Calu3 (cell line): ENCODE results near the gene SPHK1. TPM values are rescaled to one million over a fixed set of nuclear protein-coding genes. Genes with fewer than 3 reads are reported as not detected.
"Not testable (repeated sequence)": the region's sequence is repeated elsewhere in the genome, so short reads cannot be mapped to it uniquely, and the experiment has no call there.

Experiments
- BruUV-seq: library from RNA; stranded (reverse); fragments of 400-500 nt; replicated peaks from 2 replicates; lab custom pipeline; 2021; lab: Mats Ljungman, UMichigan
- CTCF ChIA-PET: fragments of 300-600 bp; sonication (Branson Sonifier 250); formaldehyde crosslinking; loops from one replicate; lab custom pipeline; 2022; ENCODE audit warnings: antibody characterized with exemption; lab: Charles Lee
- DNase-seq: peaks from one replicate; pipeline ENCODE4 v3.0.0; 2022
- H3K27ac Mint-ChIP-seq: one replicate; pipeline ENCODE4 v1.8.0; 2022; ENCODE audit warnings: mixed read lengths; ENCODE audit not compliant: unreplicated experiment
- H3K27me3 Mint-ChIP-seq: one replicate; pipeline ENCODE4 v1.8.0; 2022; ENCODE audit warnings: mixed read lengths; ENCODE audit not compliant: unreplicated experiment
- H3K36me3 Mint-ChIP-seq: one replicate; pipeline ENCODE4 v1.8.0; 2022; ENCODE audit warnings: mild to moderate bottlenecking, moderate library complexity, mixed read lengths; ENCODE audit not compliant: insufficient read depth, unreplicated experiment
- H3K4me1 Mint-ChIP-seq: one replicate; pipeline ENCODE4 v1.8.0; 2022; ENCODE audit warnings: mild to moderate bottlenecking, low read depth, mixed read lengths; ENCODE audit not compliant: unreplicated experiment
- H3K4me3 Mint-ChIP-seq: one replicate; pipeline ENCODE4 v1.8.0; 2022; ENCODE audit warnings: mild to moderate bottlenecking, low read depth, moderate library complexity, mixed read lengths; ENCODE audit not compliant: unreplicated experiment
- H3K9me3 Mint-ChIP-seq: one replicate; pipeline ENCODE4 v1.8.0; 2022; ENCODE audit warnings: low read depth, mixed read lengths; ENCODE audit not compliant: unreplicated experiment
- intact Hi-C: fragments of 100-400 bp; cut with micrococcal nuclease; formaldehyde crosslinking; loops from one replicate; pipeline ENCODE4 v1.10.0; 2022; ENCODE audit not compliant: unreplicated experiment
- total RNA-seq: library from RNA; stranded (reverse); gene quantifications from 2 replicates; pipeline ENCODE4 v1.2.3, GENCODE V29; 2022
- TF ChIP-seq, protein P1 (sequence below): fragments of 200-600 bp; IDR thresholded peaks from one replicate; pipeline ENCODE4 v1.8.0; 2022; ENCODE audit warnings: antibody characterized with exemption; ENCODE audit not compliant: unreplicated experiment

SPHK1 gene
- total RNA-seq, 1 experiment from 2014 or later = 1.5 TPM

DNA sequence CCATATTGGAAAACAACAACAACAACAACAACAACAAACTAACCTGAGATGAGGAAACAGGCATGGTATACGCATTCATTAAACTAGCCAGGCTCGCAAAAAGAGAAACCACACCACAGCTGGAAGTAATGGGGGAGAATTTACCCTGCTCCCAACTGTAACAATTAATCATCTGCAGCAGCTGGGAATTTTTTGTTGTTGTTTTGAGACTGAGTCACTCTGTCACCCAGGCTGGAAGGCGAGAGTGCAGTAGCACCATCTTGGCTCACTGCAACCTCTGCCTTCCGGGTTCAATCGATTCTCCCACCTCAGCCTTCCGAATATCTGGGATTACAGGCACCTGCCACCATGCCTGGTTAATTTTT lies 47.0 kb upstream of the SPHK1 start:
- H3K9me3 Mint-ChIP-seq = no peaks in the 10 kb centered on the region
- BruUV-seq = no TSS peak
- peak; percentile 28 for DNase-seq
- H3K27ac Mint-ChIP-seq = no peak overlapping the region
- no peaks in the 10 kb centered on the region for H3K27me3 Mint-ChIP-seq
- H3K4me3 Mint-ChIP-seq = no peak overlapping the region
- intact Hi-C loops = no loop called here
- TF ChIP-seq, protein P1, sequence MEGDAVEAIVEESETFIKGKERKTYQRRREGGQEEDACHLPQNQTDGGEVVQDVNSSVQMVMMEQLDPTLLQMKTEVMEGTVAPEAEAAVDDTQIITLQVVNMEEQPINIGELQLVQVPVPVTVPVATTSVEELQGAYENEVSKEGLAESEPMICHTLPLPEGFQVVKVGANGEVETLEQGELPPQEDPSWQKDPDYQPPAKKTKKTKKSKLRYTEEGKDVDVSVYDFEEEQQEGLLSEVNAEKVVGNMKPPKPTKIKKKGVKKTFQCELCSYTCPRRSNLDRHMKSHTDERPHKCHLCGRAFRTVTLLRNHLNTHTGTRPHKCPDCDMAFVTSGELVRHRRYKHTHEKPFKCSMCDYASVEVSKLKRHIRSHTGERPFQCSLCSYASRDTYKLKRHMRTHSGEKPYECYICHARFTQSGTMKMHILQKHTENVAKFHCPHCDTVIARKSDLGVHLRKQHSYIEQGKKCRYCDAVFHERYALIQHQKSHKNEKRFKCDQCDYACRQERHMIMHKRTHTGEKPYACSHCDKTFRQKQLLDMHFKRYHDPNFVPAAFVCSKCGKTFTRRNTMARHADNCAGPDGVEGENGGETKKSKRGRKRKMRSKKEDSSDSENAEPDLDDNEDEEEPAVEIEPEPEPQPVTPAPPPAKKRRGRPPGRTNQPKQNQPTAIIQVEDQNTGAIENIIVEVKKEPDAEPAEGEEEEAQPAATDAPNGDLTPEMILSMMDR = no peak
- CTCF ChIA-PET = interaction anchor here (0.9 to 1.1 kb wide), 2 partner anchors 16 to 58 kb away, joined by 3 to 4 read pairs; partner anchors contain the start of gene PRPSAP1
- no peaks in the 10 kb centered on the region for H3K4me1 Mint-ChIP-seq
- H3K36me3 Mint-ChIP-seq = no peaks in the 10 kb centered on the region

DNA sequence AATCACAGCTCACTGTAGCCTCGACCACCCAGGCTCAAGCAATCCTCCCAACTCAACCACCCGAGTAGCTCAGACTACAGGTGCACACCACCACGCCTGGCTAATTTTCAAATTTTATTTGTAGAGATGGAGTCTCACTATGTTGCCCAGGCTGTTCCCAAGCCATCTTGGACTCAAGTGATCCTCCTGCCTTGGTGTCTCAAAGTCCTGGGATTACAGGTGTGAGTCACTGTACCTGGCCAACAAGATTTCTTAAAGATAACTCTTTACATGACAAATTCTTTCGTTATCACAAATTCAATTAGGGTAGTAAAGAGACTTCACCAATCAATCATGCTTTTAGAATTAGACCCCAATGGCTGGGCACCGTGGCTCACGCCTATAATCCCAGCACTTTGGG lies 43.1 kb upstream of the SPHK1 start:
- H3K36me3 Mint-ChIP-seq = peaks cover 14% of the 10 kb centered on the region
- TF ChIP-seq, protein P1 = no peak
- H3K9me3 Mint-ChIP-seq = no peaks in the 10 kb centered on the region
- no peaks in the 10 kb centered on the region for H3K27me3 Mint-ChIP-seq
- intact Hi-C loops = no loop called here
- DNase-seq = no peak
- peaks cover 10% of the 10 kb centered on the region for H3K4me1 Mint-ChIP-seq
- BruUV-seq = no TSS peak
- no peak overlapping the region for H3K4me3 Mint-ChIP-seq
- H3K27ac Mint-ChIP-seq = no peak overlapping the region
- CTCF ChIA-PET = interaction anchor here (0.6 kb wide), 1 partner anchor 9 kb away, joined by 3 read pairs; no protein-coding TSS in a partner anchor

DNA sequence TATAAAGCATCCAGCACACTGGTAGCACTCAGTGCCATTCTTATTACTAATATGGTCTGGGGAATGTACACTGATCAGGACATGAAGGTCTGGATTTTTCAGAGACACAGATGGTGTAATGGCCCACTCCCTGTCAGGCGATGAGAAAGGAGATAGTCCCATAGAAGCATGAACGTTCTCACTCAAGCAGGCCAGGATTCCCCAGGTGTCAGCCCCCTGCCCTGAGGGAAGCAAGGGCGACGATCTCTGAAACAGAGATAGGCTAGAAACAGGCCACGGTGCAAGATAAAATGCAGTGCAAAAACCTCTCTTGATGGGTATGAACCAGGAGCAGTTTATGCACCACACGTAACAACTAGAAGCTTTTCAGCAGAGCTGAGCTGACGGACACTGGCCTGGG lies 41.3 kb upstream of the SPHK1 start:
- no TSS peak for BruUV-seq
- TF ChIP-seq, protein P1 = no peak
- Mint-ChIP-seq H3K36me3 (peaks cover 31% of the 10 kb centered on the region), H3K27ac (no peak overlapping the region), H3K4me1 (peaks cover 15% of the 10 kb centered on the region), H3K4me3 (no peak overlapping the region), H3K27me3 (no peaks in the 10 kb centered on the region), H3K9me3 (no peaks in the 10 kb centered on the region)
- intact Hi-C loops = no loop called here
- DNase-seq = no peak
- CTCF ChIA-PET = no interaction called here

DNA sequence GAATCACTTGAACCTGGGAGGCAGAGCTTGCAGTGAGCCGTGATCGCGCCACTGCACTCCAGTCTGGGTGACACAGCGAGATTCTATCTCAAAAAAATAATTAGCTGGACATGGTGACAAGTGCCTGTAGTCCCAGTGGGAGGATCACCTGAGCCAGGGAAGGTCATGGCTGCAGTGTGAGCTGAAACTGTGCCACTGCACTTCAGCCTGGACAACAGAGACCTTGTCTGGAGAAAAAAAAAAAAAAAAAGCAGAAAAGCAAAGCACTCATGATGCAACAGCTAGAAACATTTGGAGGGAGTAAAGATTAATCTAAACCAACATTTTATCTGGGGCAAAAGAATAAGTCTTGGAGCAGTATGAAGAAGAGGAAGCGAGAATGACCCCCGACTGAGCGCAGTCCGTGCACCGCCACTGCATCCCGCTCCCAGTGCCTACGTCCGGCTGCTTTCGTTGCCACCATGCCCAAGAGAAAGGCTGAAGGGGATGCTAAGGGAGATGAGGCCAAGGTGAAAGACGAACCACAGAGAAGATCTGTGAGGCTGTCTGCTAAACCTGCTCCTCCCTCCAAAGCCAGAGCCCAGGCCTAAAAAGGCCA lies 38.9 kb upstream of the SPHK1 start:
- H3K27me3 Mint-ChIP-seq = no peaks in the 10 kb centered on the region
- peak overlapping the region; percentile 84 for H3K27ac Mint-ChIP-seq
- no TSS peak for BruUV-seq
- no peak overlapping the region for H3K4me3 Mint-ChIP-seq
- H3K9me3 Mint-ChIP-seq = no peaks in the 10 kb centered on the region
- TF ChIP-seq, protein P1 = no peak
- no peak for DNase-seq
- H3K36me3 Mint-ChIP-seq = peaks cover 31% of the 10 kb centered on the region
- peaks cover 15% of the 10 kb centered on the region for H3K4me1 Mint-ChIP-seq
- intact Hi-C loops = no loop called here
- CTCF ChIA-PET = interaction anchor here (0.6 to 1.5 kb wide), 3 partner anchors 8 to 216 kb away, joined by 3 to 4 read pairs (median 4); partner anchors contain the start of gene PRPSAP1

DNA sequence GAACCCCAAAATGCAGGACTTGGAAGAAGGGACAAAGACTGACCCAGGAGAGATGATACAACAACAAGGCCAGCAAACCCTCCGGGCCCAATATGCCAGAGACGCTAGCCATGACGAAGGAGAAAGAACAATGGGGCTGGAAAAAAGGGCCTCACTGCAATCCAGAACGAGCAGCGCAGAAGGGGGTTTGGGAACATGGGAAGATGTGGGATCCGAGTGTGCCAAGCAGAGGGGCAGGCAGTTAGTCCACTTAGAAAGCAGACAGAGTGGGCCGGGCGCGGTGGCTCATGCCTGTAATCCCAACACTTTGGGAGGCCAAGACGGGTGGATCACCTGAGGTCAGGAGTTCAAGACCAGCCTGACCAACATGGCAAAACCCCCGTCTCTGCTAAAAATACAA lies 37.5 kb upstream of the SPHK1 start:
- Mint-ChIP-seq H3K4me1 (peaks cover 20% of the 10 kb centered on the region), H3K36me3 (peaks cover 32% of the 10 kb centered on the region)
- H3K27ac Mint-ChIP-seq, H3K9me3 Mint-ChIP-seq, BruUV-seq, H3K27me3 Mint-ChIP-seq, H3K4me3 Mint-ChIP-seq, CTCF ChIA-PET, DNase-seq, intact Hi-C loops: not testable (repeated sequence)
